Frontal cortex (tissue), 4 donors: ENCODE results near the gene UIMC1. TPM values are rescaled to one million over a fixed set of nuclear protein-coding genes. Genes with fewer than 3 reads are reported as not detected.

Experiments
- DNase-seq, 2 donors: peaks; one replicate each; pipeline ENCODE4 v3.0.0; 2012; ENCODE audit warnings: low spot score in 2 of 2
- FAIRE-seq: peaks from 2 replicates; lab custom pipeline; 2012; peaks lifted over from hg19 to GRCh38; lab: Jason Lieb, UNC
- total RNA-seq: library from RNA; depleted of rRNA; stranded (reverse); fragments of >200 nt; gene quantifications from one replicate; pipeline ENCODE4 v1.2.3, GENCODE V29; 2014
- donor health status: control.
- donor health status: control.
- donor health status: control.

Gene UIMC1
- total RNA-seq, 1 donor from 2014 or later = 109 TPM

DNA sequence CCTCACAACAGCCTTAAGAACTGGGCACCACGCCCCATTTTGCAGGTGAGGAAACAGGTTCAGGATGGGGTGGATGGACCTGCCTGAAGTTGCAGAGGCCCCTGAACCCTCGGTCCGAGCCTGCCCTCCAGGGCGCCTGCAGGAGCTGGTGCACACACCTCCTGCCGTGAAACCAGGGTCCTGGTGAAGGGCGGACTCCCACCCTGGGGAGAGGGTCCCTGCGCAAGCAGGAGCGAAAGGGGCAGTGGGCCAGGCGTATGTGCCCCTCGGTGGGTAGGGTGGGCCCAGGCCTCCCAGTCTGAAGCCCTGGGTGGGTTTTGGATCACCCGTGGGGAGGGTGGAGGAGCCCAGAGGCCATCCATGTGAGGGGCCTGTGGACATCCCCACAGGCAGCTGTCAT lies 145.3 kb downstream of the UIMC1 start:
- FAIRE-seq (no peak), DNase-seq (no peak)

DNA sequence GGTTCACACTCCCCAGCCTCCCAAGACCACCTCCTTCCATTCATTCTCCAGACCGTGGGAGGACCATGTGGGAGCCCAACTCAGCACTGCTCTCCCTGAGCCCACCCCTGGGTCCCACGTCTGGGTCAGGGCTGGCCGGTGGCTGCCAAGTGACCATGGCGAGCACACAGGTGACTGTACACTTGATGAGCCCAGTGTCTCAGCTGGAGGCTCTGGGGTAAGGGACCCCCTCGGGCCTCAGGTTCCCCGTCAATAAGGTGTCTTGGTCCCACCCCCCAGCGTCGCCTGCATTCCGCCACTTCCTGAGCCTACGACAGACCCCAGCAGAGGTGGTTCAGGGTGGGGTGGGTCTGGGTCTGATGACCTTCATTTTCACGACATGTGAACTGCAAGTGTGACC lies 146.2 kb downstream of the UIMC1 start:
- FAIRE-seq (no peak), DNase-seq (no peak)

DNA sequence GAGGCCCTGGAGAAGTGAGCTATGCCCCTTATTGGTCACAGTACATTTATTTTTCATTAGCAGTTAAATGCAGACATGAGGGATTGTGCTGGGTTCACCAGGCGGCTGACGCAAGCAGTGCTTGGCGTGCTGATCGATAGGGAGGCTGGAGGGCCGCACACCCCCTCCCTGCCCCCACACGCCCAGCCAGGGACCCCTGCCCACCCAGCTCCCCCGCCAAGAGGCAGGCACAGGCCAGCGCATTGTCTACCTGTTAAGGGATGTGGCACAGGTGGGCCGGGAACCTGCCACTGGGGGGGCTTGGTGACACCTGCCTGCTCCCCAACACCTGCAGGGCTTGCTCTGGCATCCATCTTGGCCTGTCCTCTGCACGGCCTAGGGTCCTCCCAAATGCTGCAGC lies 146.7 kb downstream of the UIMC1 start:
- DNase-seq (no peak), FAIRE-seq (no peak)

DNA sequence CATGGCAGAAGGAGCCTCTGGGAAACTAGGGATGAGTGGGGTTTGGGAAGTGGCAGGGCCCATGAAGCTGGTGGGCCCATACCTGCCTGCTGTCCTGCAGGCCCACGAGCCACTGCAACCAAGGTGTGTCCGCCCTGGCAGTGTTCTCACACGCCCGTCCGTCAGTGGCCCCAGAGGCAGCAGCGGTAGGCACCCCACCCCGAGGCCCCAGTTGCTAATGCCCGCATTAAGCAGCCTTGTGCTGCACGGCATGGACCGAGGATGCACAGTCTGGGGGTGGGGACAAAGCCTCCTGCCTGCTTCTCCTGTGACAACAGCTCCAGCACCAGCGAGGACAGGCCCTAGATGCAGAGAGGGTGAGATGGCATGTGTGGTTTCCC lies 148.7 kb downstream of the UIMC1 start:
- DNase-seq (no peak), FAIRE-seq (no peak)

DNA sequence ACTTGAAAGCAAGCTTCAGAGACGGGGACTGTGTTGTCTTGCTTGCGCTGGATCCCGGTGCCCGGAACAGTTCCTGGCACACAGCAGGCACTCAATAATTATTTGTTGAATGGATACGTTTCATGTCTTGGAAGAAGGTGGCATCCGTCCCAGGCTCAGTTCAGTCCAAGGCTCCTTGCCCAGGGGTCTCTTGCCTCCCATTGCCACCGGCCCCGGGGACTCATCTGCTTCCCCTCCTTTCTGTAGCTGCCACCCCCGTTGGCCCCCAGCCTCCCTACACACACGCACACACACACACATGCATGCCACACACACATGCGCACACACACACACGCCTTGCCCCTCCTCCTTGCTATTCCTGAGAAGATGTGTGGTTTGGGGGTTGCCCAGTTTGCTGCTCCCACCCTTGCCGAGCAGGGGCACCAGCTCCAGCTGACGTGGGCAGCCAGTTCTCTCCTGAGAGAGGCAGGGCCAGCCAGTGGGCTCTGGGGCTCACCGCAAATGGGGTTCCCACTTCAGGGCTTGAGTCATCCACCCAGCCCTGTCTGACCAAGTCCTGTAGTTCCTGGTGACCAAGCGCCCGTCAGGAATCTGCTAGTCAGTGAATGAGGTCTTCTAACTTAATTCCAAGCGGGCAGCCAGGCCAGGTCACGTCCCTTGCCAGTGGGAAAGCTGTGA lies 149.2 kb downstream of the UIMC1 start:
- DNase-seq = no peak
- FAIRE-seq = no peak

DNA sequence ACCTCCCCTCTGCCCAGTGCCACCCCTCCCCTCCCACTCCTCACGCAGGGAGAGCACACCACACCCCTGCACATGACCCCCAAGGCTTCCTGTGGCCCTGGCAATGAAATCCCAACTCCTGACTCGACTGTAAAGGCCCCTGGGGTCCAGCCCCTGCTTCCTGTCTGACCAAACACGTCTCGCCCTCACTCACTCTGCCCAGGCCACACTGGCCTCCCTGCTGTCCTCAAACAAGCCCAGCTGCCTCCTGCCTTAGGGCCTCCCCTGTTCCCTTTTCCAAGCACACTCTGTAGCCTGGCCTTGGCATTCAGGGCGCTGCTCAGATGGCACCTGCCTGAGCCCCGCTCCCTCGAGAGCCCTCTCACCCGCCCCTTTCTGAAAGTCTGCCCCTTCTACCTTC lies 149.8 kb downstream of the UIMC1 start:
- DNase-seq (no peak), FAIRE-seq (no peak)

DNA sequence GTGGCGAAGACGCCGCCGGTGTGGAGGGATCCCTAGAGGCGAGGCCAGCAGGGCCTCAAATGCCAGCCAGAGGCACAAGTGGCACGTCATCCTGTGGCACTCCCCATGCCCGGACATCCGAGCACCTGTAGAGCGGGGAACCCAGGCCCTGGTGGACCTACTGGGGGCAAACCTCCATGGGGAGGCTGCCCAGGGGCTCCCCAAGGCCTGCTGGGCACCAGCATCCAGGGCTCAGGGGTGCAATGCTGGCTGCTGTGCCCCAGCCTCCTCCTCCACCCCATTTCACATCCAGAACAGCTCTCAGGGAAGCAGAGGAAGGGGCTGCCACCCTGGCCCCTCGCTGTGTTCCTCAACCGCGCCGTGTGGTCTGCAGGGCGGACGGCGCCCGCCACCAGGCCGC lies 151.0 kb downstream of the UIMC1 start:
- DNase-seq = no peak

More for the DNA sequence above, 151.0 kb downstream of the UIMC1 start:
- FAIRE-seq = no peak

Other genes with a start within 250 kb of the UIMC1 start
- 6.1 TPM for gene UNC5A, start 196.2 kb downstream of the UIMC1 start, total RNA-seq
- 0.41 TPM for gene HK3, start 107.4 kb downstream of the UIMC1 start, total RNA-seq
- 28.5 TPM for gene ZNF346, start 15.9 kb upstream of the UIMC1 start, total RNA-seq
- gene FGFR4, start 80.1 kb upstream of the UIMC1 start, total RNA-seq = 1.2 TPM
- 58.7 TPM for gene NSD1, start 127.0 kb upstream of the UIMC1 start, total RNA-seq